ENCODE data around the gene C22orf39.

DNA sequence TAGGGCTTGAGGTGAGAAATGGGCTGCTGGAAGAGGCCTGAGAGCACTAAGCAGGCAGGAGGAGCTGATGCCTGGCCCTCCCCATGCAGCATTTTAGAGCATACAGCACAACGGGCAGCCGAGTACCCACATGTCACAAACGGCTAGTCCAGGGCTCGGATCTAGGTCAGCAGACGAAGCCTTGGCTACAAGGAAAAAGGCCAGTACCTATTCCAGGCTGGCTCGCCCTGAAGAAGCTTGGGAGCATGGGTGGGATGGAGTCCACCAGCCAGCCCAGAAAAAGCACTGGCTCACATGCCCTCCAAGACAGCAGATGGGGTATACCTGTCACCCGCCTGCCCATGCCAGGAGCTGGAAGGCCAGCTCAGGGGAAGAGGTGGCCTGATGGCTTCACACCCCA is 21.9 kb upstream of the C22orf39 start:
- TF ChIP-seq, protein P1, sequence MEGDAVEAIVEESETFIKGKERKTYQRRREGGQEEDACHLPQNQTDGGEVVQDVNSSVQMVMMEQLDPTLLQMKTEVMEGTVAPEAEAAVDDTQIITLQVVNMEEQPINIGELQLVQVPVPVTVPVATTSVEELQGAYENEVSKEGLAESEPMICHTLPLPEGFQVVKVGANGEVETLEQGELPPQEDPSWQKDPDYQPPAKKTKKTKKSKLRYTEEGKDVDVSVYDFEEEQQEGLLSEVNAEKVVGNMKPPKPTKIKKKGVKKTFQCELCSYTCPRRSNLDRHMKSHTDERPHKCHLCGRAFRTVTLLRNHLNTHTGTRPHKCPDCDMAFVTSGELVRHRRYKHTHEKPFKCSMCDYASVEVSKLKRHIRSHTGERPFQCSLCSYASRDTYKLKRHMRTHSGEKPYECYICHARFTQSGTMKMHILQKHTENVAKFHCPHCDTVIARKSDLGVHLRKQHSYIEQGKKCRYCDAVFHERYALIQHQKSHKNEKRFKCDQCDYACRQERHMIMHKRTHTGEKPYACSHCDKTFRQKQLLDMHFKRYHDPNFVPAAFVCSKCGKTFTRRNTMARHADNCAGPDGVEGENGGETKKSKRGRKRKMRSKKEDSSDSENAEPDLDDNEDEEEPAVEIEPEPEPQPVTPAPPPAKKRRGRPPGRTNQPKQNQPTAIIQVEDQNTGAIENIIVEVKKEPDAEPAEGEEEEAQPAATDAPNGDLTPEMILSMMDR (conservative IDR thresholded peaks at IDR 0.05; ENCODE audit: low read depth, low read length): no peak
- no peak for TF ChIP-seq EZH2 (IDR thresholded peaks at IDR 0.05; ENCODE audit: borderline replicate concordance, low read depth, low read length, poor library complexity, severe bottlenecking)

Measured in A673 (cell line).